ENCODE results near the gene ZDHHC4.

Gene ZDHHC4

GRCh38 chr7:6613706-6614105 lies 36.5 kb downstream of the ZDHHC4 start:
- TF ChIP-seq ZNF155 (tag by site-specific recombination; IDR thresholded peaks at IDR 0.05), result no peak
- no peak for TF ChIP-seq ZNF10 (tag by site-specific recombination; IDR thresholded peaks at IDR 0.05)
- TF ChIP-seq YY2 (tag by site-specific recombination; IDR thresholded peaks at IDR 0.05), result no peak
- no peak for TF ChIP-seq INSM2 (tag by site-specific recombination; IDR thresholded peaks at IDR 0.05)
- TF ChIP-seq CTCF (tag by site-specific recombination; IDR thresholded peaks at IDR 0.05), result no peak
- TF ChIP-seq HOXA7 (CRISPR knock-in tag; IDR thresholded peaks at IDR 0.05; ENCODE audit: borderline replicate concordance), result no peak
- TF ChIP-seq ZNF398 (tag by site-specific recombination; IDR thresholded peaks at IDR 0.05), result no peak
- no peak for TF ChIP-seq ZNF280D (tag by site-specific recombination; IDR thresholded peaks at IDR 0.05)
- TF ChIP-seq ZNF350 (tag by site-specific recombination; IDR thresholded peaks at IDR 0.05), result no peak
- no peak for TF ChIP-seq ZNF449 (tag by site-specific recombination; IDR thresholded peaks at IDR 0.05)
- no peak for TF ChIP-seq ZNF704 (tag by site-specific recombination; IDR thresholded peaks at IDR 0.05)
- no peak for TF ChIP-seq ZNF138 (tag by site-specific recombination; IDR thresholded peaks at IDR 0.05; ENCODE audit: borderline replicate concordance)
- TF ChIP-seq ZNF645 (tag by site-specific recombination; IDR thresholded peaks at IDR 0.05), result no peak
- TF ChIP-seq ZNF777 (tag by site-specific recombination; IDR thresholded peaks at IDR 0.05; ENCODE audit: borderline replicate concordance), result no peak
- TF ChIP-seq ZNF792 (tag by site-specific recombination; IDR thresholded peaks at IDR 0.05), result no peak
- no peak for TF ChIP-seq ZFP37 (tag by site-specific recombination; IDR thresholded peaks at IDR 0.05)
- no peak for TF ChIP-seq ZNF175 (tag by site-specific recombination; IDR thresholded peaks at IDR 0.05)
- TF ChIP-seq ZNF768 (tag by site-specific recombination; IDR thresholded peaks at IDR 0.05), result no peak
- TF ChIP-seq HOXD13 (CRISPR knock-in tag; IDR thresholded peaks at IDR 0.05; ENCODE audit: borderline replicate concordance), result no peak
- no peak for TF ChIP-seq ZNF341 (tag by site-specific recombination; IDR thresholded peaks at IDR 0.05; ENCODE audit: low read depth)
- H3K27ac ChIP-seq (ENCODE audit: extremely low read depth, low read depth, low read length), result no peak overlapping the region
- CTCF ChIA-PET, result no interaction called here
- no peaks in the 10 kb centered on the region for H3K4me1 ChIP-seq (ENCODE audit: control insufficient read depth, insufficient read depth, low read length)
- no peaks in the 10 kb centered on the region for H3K9me3 ChIP-seq (ENCODE audit: control insufficient read depth, insufficient read depth, low read depth, low read length)
- peaks cover 3 to 9% of the 10 kb centered on the region in 2 experiments; a peak in 2 of 3 replicates for H3K36me3 ChIP-seq (ENCODE audit: control insufficient read depth in 2 of 2, insufficient read depth in 1 of 2, low read length in 2 of 2)
- POLR2A ChIA-PET, result no interaction called here
- H3K4me3 ChIP-seq (ENCODE audit: low read depth, low read length), result no peak overlapping the region

Measured in HEK293 (cell line).